Neural crest cell (in vitro differentiated cells): ENCODE measurements around the gene POLG2. TPM values are rescaled to one million over a fixed set of nuclear protein-coding genes. Genes with fewer than 3 reads are reported as not detected.
"Not testable (repeated sequence)": the region's sequence is repeated elsewhere in the genome, so short reads cannot be mapped to it uniquely, and the experiment has no call there.

Experiments
- DNase-seq: peaks from one replicate; pipeline ENCODE4 v3.0.0; 2021; ENCODE audit warnings: low read depth, mixed read lengths, low spot score
- H3K27ac Mint-ChIP-seq: one replicate; pipeline ENCODE4 v1.8.0; 2021; ENCODE audit warnings: mild to moderate bottlenecking, mixed read lengths; ENCODE audit not compliant: unreplicated experiment
- H3K27me3 Mint-ChIP-seq: 2 replicates; pipeline ENCODE4 v1.8.0; 2021; ENCODE audit warnings: low read depth, mild to moderate bottlenecking, mixed read lengths
- H3K36me3 Mint-ChIP-seq: 2 replicates; pipeline ENCODE4 v1.8.0; 2021; ENCODE audit warnings: low read depth, mild to moderate bottlenecking, mixed read lengths
- H3K4me1 Mint-ChIP-seq: 2 replicates; pipeline ENCODE4 v1.8.0; 2021; ENCODE audit warnings: mixed read lengths
- H3K4me3 Mint-ChIP-seq: one replicate; pipeline ENCODE4 v1.8.0; 2021; ENCODE audit warnings: mild to moderate bottlenecking, mixed read lengths
- H3K9me3 Mint-ChIP-seq: 2 replicates; pipeline ENCODE4 v1.8.0; 2021; ENCODE audit warnings: mixed read lengths
- CTCF ChIP-seq: fragments of 200-600 bp; sonication (generic); conservative IDR thresholded peaks from 2 replicates; pipeline ENCODE4 v1.5.0; 2021; ENCODE audit warnings: antibody characterized with exemption, mild to moderate bottlenecking
- total RNA-seq: library from RNA; stranded (reverse); gene quantifications from 2 replicates; pipeline ENCODE4 v1.2.1, GENCODE V29; 2021

The POLG2 gene
- total RNA-seq, 1 donor from 2014 or later: 28.6 TPM

DNA sequence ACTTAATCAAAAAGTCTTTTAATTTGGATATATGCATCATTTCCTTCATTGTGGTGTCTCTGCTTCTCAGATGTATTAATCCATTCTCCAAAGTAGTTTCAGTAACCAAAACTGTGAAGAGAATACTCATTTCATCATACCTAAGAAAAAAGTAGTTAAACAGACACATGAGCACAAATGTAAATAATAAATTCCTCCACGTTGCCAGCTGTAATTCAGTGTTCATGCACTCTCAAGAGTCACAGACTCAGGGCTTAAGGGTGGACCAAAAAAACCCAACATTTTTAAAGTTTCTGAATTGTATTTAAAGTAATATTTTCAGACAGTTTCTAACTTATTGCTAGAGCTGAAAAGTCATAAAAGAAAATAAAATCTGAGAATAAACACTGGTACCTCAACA is 19.0 kb downstream of the POLG2 start:
- no peaks in the 10 kb centered on the region for H3K4me1 Mint-ChIP-seq
- no peak for DNase-seq
- no peaks in the 10 kb centered on the region for H3K27me3 Mint-ChIP-seq
- no peak for TF ChIP-seq CTCF
- peaks cover 2% of the 10 kb centered on the region for H3K36me3 Mint-ChIP-seq
- no peak overlapping the region for H3K27ac Mint-ChIP-seq
- no peak overlapping the region for H3K4me3 Mint-ChIP-seq
- H3K9me3 Mint-ChIP-seq: no peaks in the 10 kb centered on the region

DNA sequence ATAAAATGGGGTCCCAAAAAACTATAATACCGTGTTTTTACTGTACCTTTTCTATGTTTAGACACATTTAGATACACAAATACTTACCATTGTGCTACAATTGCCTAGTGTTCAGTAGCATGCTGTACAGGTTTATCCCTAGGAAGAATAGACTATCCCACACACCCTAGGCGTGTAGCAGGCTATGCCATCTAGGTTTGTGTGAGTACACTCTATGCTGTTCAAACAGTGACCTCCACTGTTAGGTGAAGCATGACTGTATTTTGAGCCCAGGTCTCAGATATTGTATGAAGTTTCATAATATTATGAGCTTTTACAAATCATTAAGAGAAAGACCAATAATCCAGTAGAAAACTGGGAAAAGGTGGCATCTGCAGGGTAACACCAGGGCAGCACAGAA is 24.3 kb downstream of the POLG2 start:
- Mint-ChIP-seq H3K27me3 (no peaks in the 10 kb centered on the region), H3K4me3 (no peak overlapping the region), H3K27ac (peak overlapping the region; percentile 50), H3K9me3 (no peaks in the 10 kb centered on the region), H3K4me1 (no peaks in the 10 kb centered on the region), H3K36me3 (no peaks in the 10 kb centered on the region)
- DNase-seq: no peak
- no peak for TF ChIP-seq CTCF

DNA sequence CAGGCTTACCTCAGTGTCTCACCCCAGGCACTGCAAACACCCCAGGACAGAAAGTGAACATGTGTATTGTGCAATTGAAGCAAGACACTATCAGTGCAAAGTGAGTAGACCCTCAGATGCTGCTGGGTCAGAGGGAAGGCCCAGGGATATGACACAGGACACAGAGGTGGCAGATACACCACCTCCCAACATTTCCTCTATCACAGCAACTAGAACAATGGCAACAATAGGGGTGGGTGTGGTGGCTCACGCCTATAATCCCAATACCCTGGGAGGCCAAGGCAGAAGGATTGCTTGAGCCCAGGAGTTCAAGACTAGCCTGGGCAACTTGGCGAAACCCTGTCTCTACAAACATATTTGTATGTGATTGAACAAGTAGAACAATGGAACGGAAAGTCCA is 25.4 kb downstream of the POLG2 start:
- Mint-ChIP-seq H3K4me3 (no peak overlapping the region), H3K36me3 (no peaks in the 10 kb centered on the region), H3K9me3 (no peaks in the 10 kb centered on the region), H3K27ac (no peak overlapping the region), H3K4me1 (no peaks in the 10 kb centered on the region), H3K27me3 (no peaks in the 10 kb centered on the region)
- no peak for TF ChIP-seq CTCF
- no peak for DNase-seq

- DNase-seq: no peak
- H3K27ac Mint-ChIP-seq: no peak overlapping the region
Observed at GRCh38 chr17:64470625-64471024, 26.2 kb downstream of the POLG2 start.

DNA sequence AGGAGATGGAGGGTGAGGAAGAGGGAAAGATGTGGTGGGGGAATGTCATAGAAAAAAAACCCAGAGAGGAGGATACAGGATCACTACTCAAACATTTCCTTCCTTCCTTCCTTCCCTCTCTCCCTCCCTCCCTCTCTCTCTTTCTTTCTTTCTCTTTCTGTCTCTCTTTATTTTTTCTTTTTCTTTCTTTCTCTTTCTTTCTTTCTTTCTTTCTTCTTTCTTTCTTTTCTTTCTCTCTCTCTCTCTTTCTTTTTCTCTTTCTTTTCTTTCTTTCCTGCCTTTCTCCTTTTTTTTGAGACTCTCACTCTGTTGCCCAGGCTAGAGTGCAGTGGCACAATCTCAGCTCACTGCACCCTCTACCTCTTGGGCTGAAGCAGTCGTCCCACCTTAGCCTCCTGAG is 30.0 kb downstream of the POLG2 start:
- H3K4me1 Mint-ChIP-seq, H3K4me3 Mint-ChIP-seq, H3K9me3 Mint-ChIP-seq, DNase-seq, H3K36me3 Mint-ChIP-seq, H3K27ac Mint-ChIP-seq, H3K27me3 Mint-ChIP-seq: not testable (repeated sequence)

More at GRCh38 chr17:64470625-64471024, 26.2 kb downstream of the POLG2 start:
- Mint-ChIP-seq H3K27me3 (peaks cover 2% of the 10 kb centered on the region), H3K9me3 (no peaks in the 10 kb centered on the region), H3K4me3 (no peak overlapping the region), H3K36me3 (no peaks in the 10 kb centered on the region), H3K4me1 (no peaks in the 10 kb centered on the region)
- no peak for TF ChIP-seq CTCF

DNA sequence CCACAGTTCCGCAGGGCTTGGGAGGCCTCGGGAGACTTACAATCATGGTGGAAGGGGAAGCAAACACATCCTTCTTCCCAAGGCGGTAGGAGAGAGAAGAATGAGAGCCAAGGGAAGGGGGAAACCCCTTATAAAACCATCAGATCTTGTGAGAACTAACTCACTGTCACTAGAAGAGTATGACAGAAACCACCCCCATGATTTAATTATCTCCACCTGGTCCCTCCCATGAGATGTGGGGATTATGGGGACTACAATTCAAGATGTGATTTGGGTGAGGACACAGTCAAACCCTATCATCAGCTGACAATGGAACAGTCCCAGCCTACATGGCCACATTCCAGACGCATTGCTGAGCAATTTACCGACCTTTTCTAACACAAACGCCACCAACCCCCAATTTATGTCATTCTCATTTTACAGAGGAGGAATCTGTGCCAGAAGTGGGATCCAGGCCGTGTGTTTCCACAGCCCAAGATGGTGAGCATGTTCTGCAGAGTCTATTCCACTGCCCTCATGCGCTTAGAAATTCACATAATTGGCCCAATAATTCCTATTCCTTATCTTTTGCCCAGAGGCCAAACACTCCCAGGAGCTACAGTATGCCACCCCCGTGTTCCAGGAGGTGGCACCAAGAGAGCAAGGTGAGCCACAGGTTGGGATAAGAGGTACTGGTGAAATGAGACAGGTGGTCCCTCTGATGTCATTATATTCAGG is 30.7 kb downstream of the POLG2 start:
- DNase-seq: no peak
- H3K27me3 Mint-ChIP-seq: peaks cover 2% of the 10 kb centered on the region
- TF ChIP-seq CTCF: no peak
- no peaks in the 10 kb centered on the region for H3K36me3 Mint-ChIP-seq
- no peak overlapping the region for H3K27ac Mint-ChIP-seq
- H3K4me1 Mint-ChIP-seq: no peaks in the 10 kb centered on the region
- no peak overlapping the region for H3K4me3 Mint-ChIP-seq
- H3K9me3 Mint-ChIP-seq: no peaks in the 10 kb centered on the region
